Activated CD8-positive, alpha-beta memory T cell treated with anti-CD3 and anti-CD28 coated beads for 48 hours (primary cell): ENCODE results near the gene SIRPB1.
"Not testable (repeated sequence)": the region's sequence is repeated elsewhere in the genome, so short reads cannot be mapped to it uniquely, and the experiment has no call there.

Source experiments
- DNase-seq, 3 experiments: peaks; one replicate each; pipeline ENCODE4 v3.0.0-alpha.2; 2020; ENCODE audit warnings: low read depth in 2 of 3, low spot score in 2 of 3

SIRPB1 gene

DNA sequence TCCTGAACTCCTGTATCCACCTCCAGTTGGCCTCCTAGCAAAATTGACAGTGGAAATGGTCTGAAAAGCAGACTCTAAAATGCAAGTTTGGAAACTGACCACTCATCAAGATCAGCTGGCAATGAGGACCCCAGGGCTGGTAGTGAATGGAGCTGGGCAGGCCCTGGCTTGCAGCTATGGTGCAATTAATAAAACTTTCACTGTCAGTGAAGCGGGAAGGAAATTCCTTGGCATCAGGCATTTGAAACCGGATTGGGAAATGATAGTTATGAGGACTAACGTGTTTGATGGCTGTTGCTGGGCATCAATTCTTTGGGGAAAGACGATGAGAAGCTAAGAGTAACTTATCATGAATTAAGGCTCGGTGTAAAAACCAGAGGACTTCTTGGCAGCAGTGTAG, 19.1 kb downstream of the SIRPB1 start:
- DNase-seq = no peak

DNA sequence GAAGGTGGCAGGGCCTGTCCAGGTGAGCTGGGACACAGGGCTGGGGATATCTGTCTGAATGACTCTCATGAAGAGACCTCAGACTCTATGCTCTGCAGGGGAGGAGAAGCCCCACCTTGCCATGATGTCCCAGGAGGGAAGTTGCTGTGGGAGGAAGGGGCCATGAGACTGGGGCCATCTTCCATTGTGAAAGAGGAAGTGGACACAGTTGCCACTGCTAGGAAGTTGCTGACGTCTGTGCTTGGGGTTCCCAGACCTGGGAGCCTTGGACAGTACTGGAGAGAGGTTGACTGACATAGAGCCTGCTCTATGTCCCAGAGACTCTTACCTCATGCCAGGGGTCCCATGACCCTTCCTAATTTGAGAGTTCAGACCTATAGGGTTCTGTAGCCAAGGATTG, 24.5 kb downstream of the SIRPB1 start:
- DNase-seq = no peak

DNA sequence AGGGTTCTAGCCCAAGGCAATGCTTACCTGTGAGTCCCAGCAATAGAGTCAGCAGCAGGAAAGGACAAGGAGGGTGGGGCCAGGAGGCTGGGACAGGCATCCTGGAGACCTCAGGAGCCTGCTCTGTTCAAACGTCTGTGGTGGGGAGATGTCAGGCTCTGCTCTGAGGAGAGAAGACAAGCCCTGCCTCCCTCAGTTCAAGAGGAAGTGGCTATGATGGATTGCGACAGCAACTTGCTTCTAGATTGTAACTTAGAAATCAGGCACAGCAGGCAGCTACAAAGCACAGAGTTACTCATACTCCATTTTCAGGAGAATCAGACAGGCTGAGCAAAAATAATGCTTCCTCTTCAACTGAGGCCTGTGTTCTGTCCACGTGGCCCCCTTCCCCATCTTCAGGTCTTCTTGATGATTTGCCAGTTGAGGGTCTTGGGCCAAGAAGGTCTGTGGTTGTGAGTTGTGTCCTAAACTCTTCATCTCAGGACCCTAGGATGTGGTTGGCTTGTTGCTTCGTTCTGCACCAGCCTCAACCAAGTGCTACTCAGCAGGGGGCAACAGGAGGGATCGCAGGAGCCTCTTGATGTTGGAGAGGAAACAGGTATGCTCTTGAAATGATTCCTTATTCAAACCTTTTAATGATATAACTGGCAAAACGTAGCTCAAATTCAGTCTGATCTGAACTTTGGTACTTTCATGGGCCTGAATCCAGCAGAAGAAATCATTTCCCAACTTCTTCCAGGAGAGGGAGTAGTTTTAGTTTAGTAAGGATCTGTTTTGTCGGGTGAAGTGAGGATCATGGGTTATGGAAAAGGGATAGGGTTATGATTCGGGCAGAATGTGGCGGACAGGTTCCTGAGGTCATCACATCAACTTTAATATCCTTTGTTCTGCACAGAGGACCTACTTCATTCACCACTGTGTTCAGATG, 31.0 kb downstream of the SIRPB1 start:
- no peak for DNase-seq

DNA sequence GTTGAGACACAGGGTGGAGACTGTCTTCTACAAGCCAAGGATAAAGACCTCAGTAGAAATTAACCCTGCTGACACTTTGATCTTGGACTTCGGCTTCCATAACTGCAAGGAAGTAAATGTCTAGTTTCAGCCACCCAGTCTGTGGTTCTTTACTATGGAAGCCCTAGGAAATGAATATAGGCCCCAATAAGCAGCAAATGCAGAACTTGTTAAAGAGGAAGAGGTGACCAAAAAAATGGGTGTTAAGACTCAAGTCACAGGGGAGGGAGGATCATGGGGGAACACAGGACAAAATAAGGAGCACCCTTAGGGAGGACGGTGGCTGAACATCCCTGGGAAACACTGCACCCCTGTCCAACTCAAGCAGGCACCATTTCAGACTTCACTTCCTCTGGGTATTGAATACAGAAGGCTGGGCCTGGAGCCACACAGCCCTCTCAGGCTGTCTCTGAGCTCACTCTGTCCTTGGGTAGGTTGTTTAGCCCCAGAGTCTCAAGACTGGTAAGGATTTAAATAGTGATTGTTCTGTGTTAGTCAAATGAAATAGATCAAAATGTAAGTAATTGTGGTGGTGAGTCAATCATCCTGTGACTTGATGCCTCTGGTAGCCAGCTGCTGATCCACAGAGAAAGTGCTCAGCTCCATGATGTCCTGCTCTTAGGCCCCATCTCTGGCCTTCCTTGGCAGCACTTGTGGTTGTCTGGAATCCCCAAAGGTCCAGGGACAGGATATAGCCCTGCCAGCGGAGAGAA, 31.9 kb downstream of the SIRPB1 start:
- no peak for DNase-seq

DNA sequence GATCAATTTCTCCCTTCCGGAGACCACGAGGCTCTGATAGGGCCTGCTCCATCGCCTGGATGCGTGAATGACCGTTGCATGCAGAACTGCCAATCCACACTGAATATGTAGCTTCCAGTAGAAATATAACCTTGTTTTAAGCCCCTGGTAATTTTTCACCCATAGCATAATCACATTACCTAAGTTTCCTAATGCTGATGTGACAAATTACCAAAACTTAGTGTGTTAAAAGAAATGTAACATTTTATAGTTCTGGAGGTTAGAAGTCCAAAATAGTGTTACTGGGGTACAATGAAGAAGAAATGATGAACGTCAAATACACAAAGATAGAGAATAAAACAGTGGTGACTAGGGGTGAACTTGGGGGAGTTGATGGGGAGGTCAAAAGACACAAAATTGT, 40.3 kb downstream of the SIRPB1 start:
- no peak for DNase-seq

DNA sequence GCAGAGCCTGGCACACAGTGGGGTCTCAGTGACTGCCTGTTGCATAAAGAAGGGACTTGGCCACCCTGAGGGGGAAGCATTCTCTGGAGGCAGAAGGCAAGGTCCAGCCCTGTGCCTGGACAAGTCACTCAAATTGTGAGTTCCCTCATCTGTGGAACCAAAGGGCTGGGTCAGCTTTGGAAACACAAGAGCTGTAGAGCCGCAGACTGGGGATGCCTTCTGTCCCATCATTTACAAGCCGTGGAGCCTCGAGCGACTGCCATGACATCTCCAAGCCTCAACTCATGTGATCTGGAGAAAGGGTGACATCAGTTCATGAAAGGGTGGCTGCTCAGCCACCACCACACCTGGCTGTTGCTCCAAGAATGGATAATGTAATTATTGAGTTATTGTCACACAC, 41.9 kb downstream of the SIRPB1 start:
- no peak for DNase-seq

DNA sequence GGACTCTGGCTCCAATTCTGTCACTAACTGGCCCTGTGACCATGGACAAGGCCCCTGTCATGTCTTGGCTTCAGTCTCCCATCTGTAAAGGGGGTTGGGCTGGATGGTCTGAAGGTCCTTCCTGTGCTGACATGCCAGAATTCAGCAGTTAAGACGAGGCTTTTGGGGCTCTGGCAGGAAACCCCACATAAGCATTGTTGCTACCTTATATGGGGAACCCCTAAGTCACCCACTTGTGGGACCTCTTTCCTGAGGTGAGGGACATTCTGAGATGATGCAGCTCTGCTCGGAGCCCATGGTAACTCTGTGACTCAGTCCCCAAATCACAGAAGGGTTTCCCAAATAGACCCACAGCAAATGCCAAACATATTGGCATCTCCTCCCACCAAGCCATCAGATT, 42.5 kb downstream of the SIRPB1 start:
- not testable (repeated sequence) for DNase-seq

DNA sequence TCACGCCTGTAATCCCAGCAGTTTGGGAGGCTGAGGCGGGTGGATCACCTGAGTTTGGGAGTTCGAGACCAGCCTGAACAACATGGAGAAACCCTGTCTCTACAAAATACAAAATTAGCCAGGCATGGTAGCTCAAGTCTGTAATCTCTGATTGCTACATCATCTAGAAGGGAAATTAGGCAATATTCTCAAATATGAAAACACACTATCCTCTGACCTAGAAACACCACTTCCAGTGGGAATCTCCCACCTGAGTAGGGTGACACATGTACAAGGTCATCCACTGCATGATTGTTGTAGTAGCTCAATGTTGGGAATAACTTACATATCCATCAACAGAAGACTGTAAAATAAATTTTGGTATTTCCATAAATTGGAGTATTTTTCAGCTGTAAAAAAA, 43.2 kb downstream of the SIRPB1 start:
- DNase-seq = no peak

DNA sequence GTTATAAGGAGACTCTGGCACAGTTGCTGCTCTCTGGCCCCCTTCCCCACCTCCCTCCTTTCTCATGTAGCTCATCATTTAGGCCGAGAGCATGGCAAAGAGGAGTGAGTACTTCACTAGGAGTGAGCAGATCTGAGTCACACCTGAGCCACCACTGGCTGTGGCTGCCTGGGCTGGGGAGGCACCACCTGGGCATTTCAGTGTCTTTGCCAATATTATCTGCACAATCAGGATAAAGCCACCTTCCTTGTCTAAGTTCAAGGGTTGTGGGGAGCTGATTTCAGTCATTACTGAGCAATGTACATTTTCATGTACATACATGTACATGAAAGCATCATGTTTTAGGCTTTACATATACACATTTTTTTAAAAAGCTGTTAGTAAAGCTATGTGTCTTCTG, 43.8 kb downstream of the SIRPB1 start:
- DNase-seq = not testable (repeated sequence)

DNA sequence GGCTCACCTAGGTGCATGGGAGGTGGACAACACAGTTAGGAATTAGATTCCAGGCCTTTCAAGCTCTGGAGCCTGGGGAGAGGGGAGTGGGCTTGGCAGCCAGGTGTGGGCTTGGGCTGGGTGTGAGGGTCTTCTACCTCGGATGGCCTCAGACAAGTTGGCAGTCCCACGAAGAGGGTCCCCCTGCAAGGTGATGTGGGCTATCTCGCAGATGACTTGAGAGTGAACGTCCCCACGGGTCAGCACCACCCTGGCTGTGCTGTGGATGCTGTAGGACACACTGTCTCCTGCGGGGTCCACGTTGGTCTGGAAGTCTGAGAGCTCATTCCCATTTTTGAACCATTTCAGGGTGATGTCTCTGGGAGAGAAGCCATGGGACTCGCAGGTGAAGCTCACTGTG, 48.2 kb downstream of the SIRPB1 start:
- DNase-seq = not testable (repeated sequence)
